RWPE1 (cell line): ENCODE data around the gene NMNAT1.
A peak's percentile ranks its signal among the peaks of the same experiment; 100 is the strongest.
"Not testable (repeated sequence)": the region's sequence is repeated elsewhere in the genome, so short reads cannot be mapped to it uniquely, and the experiment has no call there.

Experiments
- CTCF ChIA-PET: fragments of 350-600 bp; sonication (Branson Sonifier 250); formaldehyde crosslinking; extraction: SDS; loops from one replicate; lab custom pipeline; 2021; lab: Yijun Ruan, JAX
- POLR2A ChIA-PET: fragments of 400-600 bp; formaldehyde crosslinking; extraction: SDS; loops from one replicate; lab custom pipeline; 2020; ENCODE audit warnings: antibody characterized with exemption; ENCODE audit not compliant: low non-redundant PET; lab: Yijun Ruan, JAX
- DNase-seq: peaks from one replicate; pipeline ENCODE4 v3.0.0; 2012; ENCODE audit warnings: low spot score
- H3K27ac ChIP-seq: fragments of 450-650 bp; 2 replicates; pipeline ENCODE4 v1.5.1; 2017
- CTCF ChIP-seq: fragments of 450-650 bp; conservative IDR thresholded peaks from 2 replicates; pipeline ENCODE4 v1.5.1; 2017; ENCODE audit warnings: low read depth, mild to moderate bottlenecking

Gene NMNAT1

GRCh38 chr1:9989773-9990172, 46.5 kb downstream of the NMNAT1 start:
- ChIA-PET CTCF (interaction anchor here (0.6 kb wide), 2 partner anchors 8 to 1435 kb away, joined by 3 to 5 read pairs; no protein-coding TSS in a partner anchor), POLR2A (no interaction called here)
- no peak for TF ChIP-seq CTCF
- no peak overlapping the region for H3K27ac ChIP-seq
- DNase-seq, result no peak

GRCh38 chr1:9990944-9991343, 47.7 kb downstream of the NMNAT1 start:
- POLR2A ChIA-PET, result no interaction called here
- no peak for TF ChIP-seq CTCF
- H3K27ac ChIP-seq, result no peak overlapping the region
- CTCF ChIA-PET, result interaction anchor here (0.6 to 0.7 kb wide), 3 partner anchors 8 to 331 kb away, joined by 3 to 7 read pairs (median 3); no protein-coding TSS in a partner anchor
- no peak for DNase-seq

- ChIA-PET POLR2A (no interaction called here), CTCF (no interaction called here)
- no peak for TF ChIP-seq CTCF
- H3K27ac ChIP-seq, result no peak overlapping the region
- DNase-seq, result no peak
Observed at GRCh38 chr1:9992910-9993309, 49.6 kb downstream of the NMNAT1 start.

- DNase-seq, result no peak
- ChIA-PET CTCF (interaction anchor here (0.6 kb wide), 1 partner anchor 216 kb away, joined by 3 read pairs; no protein-coding TSS in a partner anchor), POLR2A (no interaction called here)
- H3K27ac ChIP-seq, result no peak overlapping the region
- TF ChIP-seq CTCF, result no peak
Observed at GRCh38 chr1:9993561-9994075, 50.3 kb downstream of the NMNAT1 start.

GRCh38 chr1:9996624-9997582, 53.6 kb downstream of the NMNAT1 start, which contains the start of gene RBP7:
TSS of gene RBP7 (plus strand) at chr1:9997228. CDS start at chr1:9997259, 31 bp downstream.
- no peak within 1 kb of the TSS for H3K27ac ChIP-seq
- ChIA-PET POLR2A (no interaction called here), CTCF (interaction anchor here (0.5 to 1.0 kb wide), 2 partner anchors 47 to 340 kb away, joined by 3 read pairs; no protein-coding TSS in a partner anchor)
- DNase-seq, result peak; percentile 20
- TF ChIP-seq CTCF, result no peak

GRCh38 chr1:10001016-10001665, 57.9 kb downstream of the NMNAT1 start:
- ChIA-PET CTCF (interaction anchor here (0.6 kb wide), 1 partner anchor 1124 kb away, joined by 3 read pairs; no protein-coding TSS in a partner anchor), POLR2A (interaction anchor here (0.6 kb wide), 1 partner anchor 19 kb away, joined by 4 read pairs; no protein-coding TSS in a partner anchor)
- TF ChIP-seq CTCF, result no peak
- DNase-seq, result no peak
- H3K27ac ChIP-seq, result no peak overlapping the region

GRCh38 chr1:10005248-10005647, 62.0 kb downstream of the NMNAT1 start:
- CTCF ChIA-PET, DNase-seq, POLR2A ChIA-PET, H3K27ac ChIP-seq: not testable (repeated sequence)
